SK-N-MC (cell line): ENCODE measurements around the gene EDEM1.

Experiments used
- DNase-seq: peaks from one replicate; pipeline ENCODE4 v3.0.0-alpha.2; 2011; ENCODE audit warnings: low read depth, low spot score
- H3K27ac ChIP-seq: fragments of 200-600 bp; sonication (generic); 2 replicates; pipeline ENCODE4 v1.5.1; 2016; ENCODE audit warnings: mixed run types
- H3K36me3 ChIP-seq: fragments of 200-600 bp; sonication (generic); 2 replicates; pipeline ENCODE4 v1.6.1; 2017; ENCODE audit warnings: antibody characterized with exemption, low read length, mixed read lengths; ENCODE audit not compliant: insufficient read depth
- H3K4me3 ChIP-seq: fragments of 200-600 bp; sonication (generic); 2 replicates; pipeline ENCODE4 v1.5.1; 2016
- H3K9ac ChIP-seq: fragments of 200-600 bp; sonication (generic); 2 replicates; pipeline ENCODE4 v1.8.0; 2017; ENCODE audit warnings: mixed run types, mixed read lengths; ENCODE audit not compliant: insufficient read length
- H3K9me3 ChIP-seq: fragments of 200-600 bp; sonication (generic); 2 replicates; pipeline ENCODE4 v1.6.1; 2017; ENCODE audit warnings: low read depth, mild to moderate bottlenecking, antibody characterized with exemption, low read length, moderate library complexity, mixed read lengths
- EZH2 ChIP-seq: fragments of 200-600 bp; sonication (generic); IDR thresholded peaks from one replicate; pipeline ENCODE4 v1.6.1; 2017; ENCODE audit warnings: antibody characterized with exemption
- FOXP2 ChIP-seq: optimal IDR thresholded peaks from 2 replicates; pipeline ENCODE3; 2011; ENCODE audit warnings: mild to moderate bottlenecking, moderate library complexity; ENCODE audit not compliant: insufficient read depth; ENCODE audit errors: extremely low read length, control extremely low read depth
- POLR2AphosphoS5 ChIP-seq: IDR thresholded peaks from 2 replicates; pipeline ENCODE4 v1.6.1; 2012; ENCODE audit warnings: mild to moderate bottlenecking, low read depth, low read length, borderline replicate concordance

The EDEM1 gene

DNA sequence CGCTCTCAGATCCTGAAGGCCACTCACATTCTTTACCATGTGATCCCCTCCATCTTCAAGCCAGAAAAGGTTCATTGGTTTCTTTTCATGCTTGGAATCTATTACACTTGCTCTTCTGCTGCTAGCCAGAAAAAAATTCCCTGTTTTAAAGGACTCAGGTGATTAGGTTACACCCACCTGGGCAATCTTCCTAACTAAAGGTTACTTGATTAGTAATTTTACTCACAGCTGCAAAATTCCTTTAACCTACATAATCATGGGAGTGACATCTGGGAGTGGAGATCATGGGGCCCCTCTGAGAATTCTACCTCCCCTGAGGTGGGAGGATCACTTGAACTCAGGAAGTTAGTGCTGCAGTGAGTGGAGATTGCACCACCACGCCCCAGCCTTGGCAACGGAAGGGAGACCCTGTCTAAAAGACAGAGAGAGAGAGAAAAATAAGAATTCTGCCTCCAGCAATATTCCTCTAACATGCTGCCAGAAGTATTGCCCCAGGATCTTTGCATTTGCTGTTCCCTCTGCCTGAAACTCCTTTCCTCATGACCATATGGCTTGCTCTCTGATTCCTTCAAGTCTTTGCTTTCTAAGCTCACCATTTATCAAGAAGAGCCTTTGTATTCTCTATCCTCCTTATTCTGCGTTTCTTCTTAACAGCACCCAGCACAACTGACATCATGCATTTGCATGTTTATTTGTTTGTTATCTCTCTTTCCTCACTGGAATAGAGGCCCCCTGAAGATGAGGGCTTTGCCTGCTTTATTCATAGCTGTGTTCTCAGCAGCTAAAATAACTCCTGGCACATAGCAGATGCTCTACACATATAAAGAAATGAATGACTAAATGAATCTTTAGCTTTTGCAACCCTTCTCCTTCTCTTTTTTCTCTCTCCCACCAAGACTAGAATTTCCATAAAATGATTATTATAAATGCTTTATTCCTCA, 68.2 kb downstream of the EDEM1 start:
- Histone ChIP-seq H3K9ac (no peak overlapping the region), H3K4me3 (no peak overlapping the region), H3K36me3 (no peaks in the 10 kb centered on the region), H3K27ac (no peak overlapping the region), H3K9me3 (no peaks in the 10 kb centered on the region)
- no peak for DNase-seq
- TF ChIP-seq POLR2AphosphoS5 (no peak), EZH2 (no peak), FOXP2 (no peak)

DNA sequence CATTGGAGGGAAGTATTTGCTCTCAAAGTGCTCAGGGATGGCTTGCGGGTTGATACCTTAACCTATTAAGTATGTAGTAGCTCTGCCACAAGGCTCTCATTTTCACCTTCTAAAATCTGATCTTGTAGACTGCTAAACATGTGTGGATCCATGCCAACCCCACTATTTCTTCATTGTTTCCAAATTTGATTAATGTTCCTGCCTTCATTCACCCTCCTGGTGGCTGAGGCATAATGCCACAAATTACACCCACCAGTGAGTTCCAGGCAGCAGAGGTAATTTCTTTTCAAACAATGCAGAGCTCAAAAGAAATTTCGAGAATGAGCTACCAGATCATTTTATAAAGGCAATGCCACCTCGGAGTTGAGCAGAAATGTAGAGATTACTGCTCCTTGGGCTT, 71.0 kb downstream of the EDEM1 start:
- Histone ChIP-seq H3K9me3 (no peaks in the 10 kb centered on the region), H3K9ac (no peak overlapping the region), H3K27ac (no peak overlapping the region), H3K4me3 (no peak overlapping the region), H3K36me3 (no peaks in the 10 kb centered on the region)
- TF ChIP-seq EZH2 (no peak), FOXP2 (no peak), POLR2AphosphoS5 (no peak)
- DNase-seq: no peak

DNA sequence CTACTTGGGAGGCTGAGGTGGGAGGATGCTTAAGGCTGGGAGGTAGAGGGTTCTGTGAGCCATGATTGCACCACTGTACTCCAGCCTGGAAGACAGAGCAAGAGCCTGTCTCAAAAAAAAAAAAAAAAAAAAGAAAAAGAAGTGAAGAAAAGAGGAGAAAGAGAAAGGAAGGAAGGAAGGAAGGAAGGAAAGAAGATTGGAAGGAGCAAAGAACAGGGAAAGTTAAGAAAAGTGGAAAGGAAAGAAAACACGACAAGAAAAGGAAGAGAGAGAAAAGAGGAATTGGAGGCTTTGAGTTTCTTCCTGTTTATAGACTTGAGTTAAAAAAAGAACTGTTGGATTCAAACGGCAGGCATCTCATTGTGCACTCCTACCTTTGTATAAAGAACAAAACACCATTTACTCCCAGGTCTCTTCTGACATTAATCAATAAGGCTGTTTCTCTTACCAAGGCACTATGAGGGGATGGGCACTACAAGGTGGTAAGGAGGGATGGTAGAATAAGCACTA, 73.5 kb downstream of the EDEM1 start:
- H3K36me3 ChIP-seq: no peaks in the 10 kb centered on the region
- no peak for DNase-seq
- no peak overlapping the region for H3K9ac ChIP-seq
- H3K4me3 ChIP-seq: no peak overlapping the region
- H3K27ac ChIP-seq: no peak overlapping the region
- no peaks in the 10 kb centered on the region for H3K9me3 ChIP-seq
- TF ChIP-seq EZH2 (no peak), POLR2AphosphoS5 (no peak), FOXP2 (no peak)

DNA sequence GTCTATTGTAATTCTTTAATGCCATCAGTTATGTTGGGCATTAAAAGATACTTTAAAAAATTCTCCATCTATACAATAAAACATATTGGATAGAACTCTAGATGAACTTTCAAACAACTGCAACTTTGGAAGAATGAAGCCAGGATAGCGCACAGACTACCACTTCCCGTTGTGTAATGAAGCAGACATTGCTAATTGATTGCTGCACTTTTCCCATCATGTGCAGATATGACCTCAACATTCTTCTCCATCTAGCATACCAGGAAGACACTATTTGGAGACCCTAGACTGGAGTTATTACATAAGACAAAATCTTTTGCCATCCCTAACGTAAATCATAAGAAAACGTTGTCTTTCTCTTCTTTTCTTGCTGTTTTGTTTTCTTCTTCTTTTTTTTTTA, 75.0 kb downstream of the EDEM1 start:
- Histone ChIP-seq H3K36me3 (no peaks in the 10 kb centered on the region), H3K4me3 (no peak overlapping the region), H3K27ac (no peak overlapping the region), H3K9me3 (no peaks in the 10 kb centered on the region), H3K9ac (no peak overlapping the region)
- TF ChIP-seq FOXP2 (no peak), POLR2AphosphoS5 (no peak), EZH2 (no peak)
- DNase-seq: no peak

DNA sequence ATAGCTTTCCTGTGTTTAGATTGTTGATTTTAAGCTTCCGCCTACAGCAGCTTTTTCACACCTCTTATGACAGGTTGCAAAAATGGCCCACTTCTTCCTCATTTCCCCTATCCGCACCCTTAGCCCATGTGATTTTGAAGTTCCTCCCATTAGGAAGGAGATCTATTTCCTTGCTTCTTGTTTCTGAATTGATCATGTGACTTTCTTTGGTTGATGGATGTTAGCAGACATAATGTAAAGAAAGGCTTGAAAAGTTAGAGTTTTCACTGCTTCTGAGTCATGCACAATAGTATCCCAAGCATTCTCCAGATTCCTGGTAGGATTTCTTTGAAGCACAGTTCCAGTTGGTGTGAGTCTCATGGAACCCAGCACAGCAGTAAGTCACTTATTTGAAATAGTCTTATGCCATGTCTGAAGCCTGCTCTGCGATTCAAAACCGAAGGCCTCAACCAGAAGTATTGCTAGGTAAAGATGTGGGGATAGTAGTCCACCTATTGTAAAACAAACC, 76.6 kb downstream of the EDEM1 start:
- Histone ChIP-seq H3K9ac (no peak overlapping the region), H3K9me3 (no peaks in the 10 kb centered on the region), H3K36me3 (no peaks in the 10 kb centered on the region), H3K4me3 (no peak overlapping the region), H3K27ac (no peak overlapping the region)
- TF ChIP-seq EZH2: no peak
- TF ChIP-seq POLR2AphosphoS5: no peak
- no peak for TF ChIP-seq FOXP2
- DNase-seq: no peak

DNA sequence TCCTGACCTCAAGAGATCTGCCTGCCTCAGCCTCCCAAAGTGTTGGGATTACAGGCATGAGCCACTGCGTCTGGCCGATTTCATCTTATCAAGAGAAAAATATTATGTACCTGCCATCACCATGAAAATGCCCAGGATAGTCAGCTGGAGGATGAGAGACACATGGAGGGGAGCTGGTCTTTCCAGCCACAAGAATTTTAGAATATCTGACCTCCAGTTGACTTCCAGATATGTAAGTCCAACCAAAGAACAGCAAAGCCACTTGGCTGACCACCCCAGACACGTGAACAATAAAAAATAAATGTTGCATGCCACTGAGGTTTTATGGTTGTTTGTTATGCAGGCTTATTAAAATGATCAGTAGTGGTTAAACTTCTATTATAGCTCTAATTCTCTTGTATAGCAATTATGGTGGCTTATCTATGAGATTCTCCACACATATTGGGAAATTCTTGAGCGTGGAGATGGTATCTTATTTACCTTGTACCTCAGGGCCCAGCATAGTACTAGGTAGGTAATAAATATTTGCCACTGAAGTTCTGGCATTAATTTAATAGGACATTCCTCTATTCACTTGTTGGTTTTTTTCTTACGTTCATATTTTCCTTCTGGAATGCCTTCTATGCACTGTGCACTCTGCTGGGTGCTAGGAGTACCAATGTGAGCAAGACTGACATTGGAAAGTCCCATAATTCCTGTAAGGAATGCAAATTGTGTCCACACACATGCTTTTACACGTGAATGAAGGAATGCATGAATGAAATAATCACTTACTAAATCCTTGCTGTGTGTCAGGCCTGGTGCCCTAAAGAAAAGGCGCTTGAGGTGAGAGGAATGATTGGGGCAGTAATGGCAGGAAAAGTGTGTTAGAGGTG, 77.6 kb downstream of the EDEM1 start:
- Histone ChIP-seq H3K27ac (no peak overlapping the region), H3K4me3 (no peak overlapping the region), H3K36me3 (no peaks in the 10 kb centered on the region), H3K9me3 (no peaks in the 10 kb centered on the region), H3K9ac (no peak overlapping the region)
- TF ChIP-seq POLR2AphosphoS5: no peak
- TF ChIP-seq FOXP2: no peak
- TF ChIP-seq EZH2: no peak
- no peak for DNase-seq

DNA sequence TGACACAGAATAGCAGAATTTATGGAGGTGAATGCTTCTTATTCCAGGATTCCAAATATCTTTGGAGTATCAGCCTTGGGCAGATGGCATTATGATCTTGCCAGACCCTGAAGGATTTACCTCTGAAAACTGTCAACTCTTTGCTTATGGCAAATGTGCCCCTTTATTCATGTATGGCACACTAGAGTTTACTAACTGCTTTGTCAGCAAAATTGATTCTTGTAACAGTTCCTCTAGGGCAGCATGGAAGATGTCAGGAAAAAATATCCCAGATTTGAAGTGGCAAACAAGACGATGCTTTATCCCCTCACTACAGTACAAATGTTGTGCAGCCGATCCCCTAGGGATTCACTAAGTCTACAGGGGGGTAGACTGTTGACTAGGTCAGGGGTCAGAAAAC, 79.7 kb downstream of the EDEM1 start:
- H3K9ac ChIP-seq: no peak overlapping the region
- H3K27ac ChIP-seq: no peak overlapping the region
- DNase-seq: no peak
- H3K9me3 ChIP-seq: no peaks in the 10 kb centered on the region
- no peak overlapping the region for H3K4me3 ChIP-seq
- H3K36me3 ChIP-seq: no peaks in the 10 kb centered on the region
- no peak for TF ChIP-seq EZH2
- no peak for TF ChIP-seq FOXP2
- no peak for TF ChIP-seq POLR2AphosphoS5

DNA sequence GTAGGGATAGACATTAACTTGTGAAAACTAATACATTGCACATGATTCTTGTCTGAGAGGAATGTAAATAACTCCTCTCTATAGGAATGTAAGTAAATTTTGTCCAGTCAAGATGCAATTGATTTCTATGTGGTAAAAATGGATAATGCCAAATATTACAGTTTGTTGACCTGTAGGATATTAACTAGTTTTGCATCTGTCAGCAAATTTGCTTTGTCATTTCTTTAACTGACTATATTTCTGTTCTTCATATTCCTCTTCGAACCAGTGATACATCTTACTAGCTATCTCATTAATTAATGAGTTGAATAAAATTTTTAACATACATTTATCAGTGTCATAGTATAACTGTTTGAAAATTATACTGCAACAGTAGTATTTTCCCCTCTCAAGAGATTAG, 80.4 kb downstream of the EDEM1 start:
- H3K4me3 ChIP-seq: no peak overlapping the region
- TF ChIP-seq EZH2 (no peak), POLR2AphosphoS5 (no peak), FOXP2 (no peak)
- H3K36me3 ChIP-seq: no peaks in the 10 kb centered on the region
- H3K9ac ChIP-seq: no peak overlapping the region
- H3K9me3 ChIP-seq: no peaks in the 10 kb centered on the region
- H3K27ac ChIP-seq: no peak overlapping the region
- no peak for DNase-seq
